ENCODE measurements around the gene FIGNL1. TPM values are rescaled to one million over a fixed set of nuclear protein-coding genes. Genes with fewer than 3 reads are reported as not detected.
A peak's percentile ranks its signal among the peaks of the same experiment; 100 is the strongest.

The FIGNL1 gene
- polyA plus RNA-seq, 4 donors: 26.8 to 29.6 (median 28.0) TPM

- DNase-seq (ENCODE audit: low read depth in 4 of 4, low spot score in 3 of 4): no peak
Observed at GRCh38 chr7:50431722-50432305, 18.3 kb downstream of the FIGNL1 start.

- DNase-seq (ENCODE audit: low read depth in 4 of 4, low spot score in 3 of 4): no peak
Observed at GRCh38 chr7:50431316-50431715, 18.8 kb downstream of the FIGNL1 start.

GRCh38 chr7:50428911-50429310 lies 21.2 kb downstream of the FIGNL1 start:
- DNase-seq (ENCODE audit: low read depth in 4 of 4, low spot score in 3 of 4): no peak

GRCh38 chr7:50427518-50427917 lies 22.6 kb downstream of the FIGNL1 start:
- no peak for DNase-seq (ENCODE audit: low read depth in 4 of 4, low spot score in 3 of 4)

GRCh38 chr7:50426280-50427045 lies 23.7 kb downstream of the FIGNL1 start:
- no peak for DNase-seq (ENCODE audit: low read depth in 4 of 4, low spot score in 3 of 4)

GRCh38 chr7:50425318-50425717 lies 24.8 kb downstream of the FIGNL1 start:
- no peak for DNase-seq (ENCODE audit: low read depth in 4 of 4, low spot score in 3 of 4)

GRCh38 chr7:50423860-50424259 lies 26.3 kb downstream of the FIGNL1 start:
- DNase-seq (ENCODE audit: low read depth in 4 of 4, low spot score in 3 of 4): no peak

GRCh38 chr7:50422858-50423257 lies 27.3 kb downstream of the FIGNL1 start:
- no peak for DNase-seq (ENCODE audit: low read depth in 4 of 4, low spot score in 3 of 4)

GRCh38 chr7:50421043-50421442 lies 29.1 kb downstream of the FIGNL1 start:
- DNase-seq (ENCODE audit: low read depth in 4 of 4, low spot score in 3 of 4): no peak

GRCh38 chr7:50418526-50419290 lies 31.4 kb downstream of the FIGNL1 start:
- DNase-seq (ENCODE audit: low read depth in 4 of 4, low spot score in 3 of 4): no peak

- DNase-seq (ENCODE audit: low read depth in 4 of 4, low spot score in 3 of 4): peak; percentile 42 to 54 (median 46)
Observed at GRCh38 chr7:50418086-50418515, 32.0 kb downstream of the FIGNL1 start.

- DNase-seq (ENCODE audit: low read depth in 4 of 4, low spot score in 3 of 4): no peak
Observed at GRCh38 chr7:50416527-50417182, 33.5 kb downstream of the FIGNL1 start.

- no peak for DNase-seq (ENCODE audit: low read depth in 4 of 4, low spot score in 3 of 4)
Observed at GRCh38 chr7:50415844-50416364, 34.2 kb downstream of the FIGNL1 start.

GRCh38 chr7:50413561-50413960 lies 36.6 kb downstream of the FIGNL1 start:
- DNase-seq (ENCODE audit: low read depth in 4 of 4, low spot score in 3 of 4): no peak

GRCh38 chr7:50412973-50413372 lies 37.2 kb downstream of the FIGNL1 start:
- no peak for DNase-seq (ENCODE audit: low read depth in 4 of 4, low spot score in 3 of 4)

- no peak for DNase-seq (ENCODE audit: low read depth in 4 of 4, low spot score in 3 of 4)
Observed at GRCh38 chr7:50411332-50411731, 38.8 kb downstream of the FIGNL1 start.

GRCh38 chr7:50409856-50410745 lies 40.0 kb downstream of the FIGNL1 start:
- no peak for DNase-seq (ENCODE audit: low read depth in 4 of 4, low spot score in 3 of 4)

- DNase-seq (ENCODE audit: low read depth in 4 of 4, low spot score in 3 of 4): no peak
Observed at GRCh38 chr7:50406935-50407334, 43.2 kb downstream of the FIGNL1 start.

- no peak for DNase-seq (ENCODE audit: low read depth in 4 of 4, low spot score in 3 of 4)
Observed at GRCh38 chr7:50405221-50405620, 44.9 kb downstream of the FIGNL1 start.

GRCh38 chr7:50404392-50404791 lies 45.8 kb downstream of the FIGNL1 start:
- DNase-seq (ENCODE audit: low read depth in 4 of 4, low spot score in 3 of 4): no peak
